ENCODE results near the gene TRPM3. TPM values are rescaled to one million over a fixed set of nuclear protein-coding genes. Genes with fewer than 3 reads are reported as not detected.

TRPM3 gene
- total RNA-seq, 1 experiment from 2014 or later, result not detected

GRCh38 chr9:70594386-70594944 is 527.0 kb downstream of the TRPM3 start:
- Mint-ChIP-seq H3K36me3 (ENCODE audit: insufficient read depth, unreplicated experiment) (no peaks in the 10 kb centered on the region), H3K9me3 (ENCODE audit: low read depth, unreplicated experiment) (no peaks in the 10 kb centered on the region), H3K27ac (ENCODE audit: unreplicated experiment) (no peak overlapping the region), H3K27me3 (ENCODE audit: unreplicated experiment) (no peaks in the 10 kb centered on the region), H3K4me1 (ENCODE audit: low read depth, unreplicated experiment) (no peaks in the 10 kb centered on the region), H3K4me3 (ENCODE audit: low read depth, unreplicated experiment) (no peak overlapping the region)
- CTCF ChIA-PET, result no interaction called here
- no peak for TF ChIP-seq CTCF (IDR thresholded peaks at IDR 0.05; ENCODE audit: unreplicated experiment)
- no TSS peak for BruUV-seq (replicated peaks)
- intact Hi-C loops (cut with micrococcal nuclease; ENCODE audit: unreplicated experiment), result no loop called here
- no peak for DNase-seq

- intact Hi-C loops (cut with micrococcal nuclease; ENCODE audit: unreplicated experiment), result no loop called here
- Mint-ChIP-seq H3K4me3 (ENCODE audit: low read depth, unreplicated experiment) (no peak overlapping the region), H3K9me3 (ENCODE audit: low read depth, unreplicated experiment) (no peaks in the 10 kb centered on the region), H3K36me3 (ENCODE audit: insufficient read depth, unreplicated experiment) (no peaks in the 10 kb centered on the region), H3K27me3 (ENCODE audit: unreplicated experiment) (no peaks in the 10 kb centered on the region), H3K4me1 (ENCODE audit: low read depth, unreplicated experiment) (no peaks in the 10 kb centered on the region), H3K27ac (ENCODE audit: unreplicated experiment) (no peak overlapping the region)
- CTCF ChIA-PET, result interaction anchor here (1.0 kb wide), 1 partner anchor 9 kb away, joined by 3 read pairs; no protein-coding TSS in a partner anchor
- no peak for DNase-seq
- BruUV-seq (replicated peaks), result no TSS peak
- TF ChIP-seq CTCF (IDR thresholded peaks at IDR 0.05; ENCODE audit: unreplicated experiment), result no peak
These were observed 528.2 kb downstream of the TRPM3 start for GRCh38 chr9:70593241-70593640.

GRCh38 chr9:70590315-70590677 is 531.1 kb downstream of the TRPM3 start:
- no peaks in the 10 kb centered on the region for H3K27me3 Mint-ChIP-seq (ENCODE audit: unreplicated experiment)
- no peak for DNase-seq
- CTCF ChIA-PET, result no interaction called here

GRCh38 chr9:70589571-70590314 is 531.7 kb downstream of the TRPM3 start:
- no peak for TF ChIP-seq CTCF (IDR thresholded peaks at IDR 0.05; ENCODE audit: unreplicated experiment)
- no TSS peak for BruUV-seq (replicated peaks)
- Mint-ChIP-seq H3K4me3 (ENCODE audit: low read depth, unreplicated experiment) (no peak overlapping the region), H3K27ac (ENCODE audit: unreplicated experiment) (no peak overlapping the region), H3K9me3 (ENCODE audit: low read depth, unreplicated experiment) (no peaks in the 10 kb centered on the region), H3K36me3 (ENCODE audit: insufficient read depth, unreplicated experiment) (no peaks in the 10 kb centered on the region), H3K27me3 (ENCODE audit: unreplicated experiment) (no peaks in the 10 kb centered on the region), H3K4me1 (ENCODE audit: low read depth, unreplicated experiment) (no peaks in the 10 kb centered on the region)
- DNase-seq, result no peak
- CTCF ChIA-PET, result no interaction called here
- intact Hi-C loops (cut with micrococcal nuclease; ENCODE audit: unreplicated experiment), result no loop called here

More at GRCh38 chr9:70590315-70590677, 531.1 kb downstream of the TRPM3 start:
- intact Hi-C loops (cut with micrococcal nuclease; ENCODE audit: unreplicated experiment), result no loop called here
- BruUV-seq (replicated peaks), result no TSS peak
- Mint-ChIP-seq H3K4me1 (ENCODE audit: low read depth, unreplicated experiment) (no peaks in the 10 kb centered on the region), H3K9me3 (ENCODE audit: low read depth, unreplicated experiment) (no peaks in the 10 kb centered on the region), H3K27ac (ENCODE audit: unreplicated experiment) (no peak overlapping the region), H3K4me3 (ENCODE audit: low read depth, unreplicated experiment) (no peak overlapping the region), H3K36me3 (ENCODE audit: insufficient read depth, unreplicated experiment) (no peaks in the 10 kb centered on the region)
- TF ChIP-seq CTCF (IDR thresholded peaks at IDR 0.05; ENCODE audit: unreplicated experiment), result no peak
